Esophagus muscularis mucosa (tissue), 4 donors: ENCODE measurements around the gene GDF7.

Experiments
- EP300 ChIP-seq: sonication (generic); formaldehyde crosslinking; IDR thresholded peaks from one replicate; pipeline ENCODE4 v1.6.1; 2017; ENCODE audit warnings: antibody characterized with exemption
- POLR2A ChIP-seq: fragments of 450-650 bp; IDR thresholded peaks from one replicate; pipeline ENCODE4 v1.6.1; 2017; ENCODE audit warnings: antibody characterized with exemption, moderate library complexity, mild to moderate bottlenecking, low read depth
- POLR2AphosphoS5 ChIP-seq, 2 donors: sonication (generic); formaldehyde crosslinking; IDR thresholded peaks; one replicate each; pipeline ENCODE4 v1.6.1; 2017; ENCODE audit warnings: antibody characterized with exemption in 2 of 2
- TF ChIP-seq, protein P1 (sequence below), 3 experiments: fragments of 200-600 bp in 2 of 3; fragments of 450-650 bp in 1 of 3; sonication (generic) in 2 of 3; IDR thresholded peaks; one replicate each; pipeline ENCODE4 v1.5.1; 2017 to 2019; ENCODE audit warnings: antibody characterized with exemption in 3 of 3, mild to moderate bottlenecking in 2 of 3, moderate library complexity in 1 of 3

DNA sequence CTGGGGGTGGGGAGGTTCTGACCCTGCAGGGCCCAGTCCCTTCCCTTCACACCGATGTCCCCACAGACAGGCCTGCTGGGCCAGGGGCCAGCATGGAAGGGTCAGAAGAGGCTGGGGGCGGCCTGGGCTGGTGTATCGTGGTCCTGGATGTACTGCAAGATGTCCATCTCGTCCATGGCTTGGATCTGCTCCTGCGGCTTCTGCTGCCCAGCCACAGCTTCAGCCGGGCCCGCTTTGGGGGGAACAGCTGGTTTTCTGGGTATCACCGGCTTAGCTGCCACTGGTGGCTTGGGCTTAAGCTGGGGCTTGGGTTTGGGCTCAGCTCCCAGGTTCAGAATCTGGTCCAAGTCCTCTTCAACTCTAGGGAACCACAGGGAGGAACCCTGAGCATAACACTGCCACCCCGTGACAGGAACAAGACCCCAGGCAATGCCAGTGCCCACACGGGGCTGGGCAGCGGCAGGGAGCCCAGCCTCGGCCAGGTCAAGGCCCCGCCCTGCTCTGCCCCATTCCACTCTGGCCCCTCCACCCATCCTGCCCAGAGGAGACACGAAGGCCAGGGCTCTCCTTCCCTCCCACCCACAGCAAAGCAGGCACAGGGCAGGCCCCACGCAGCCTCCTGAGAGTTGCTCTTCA, 47.9 kb upstream of the GDF7 start:
- no peak for TF ChIP-seq POLR2AphosphoS5 (IDR thresholded peaks at IDR 0.05)
- TF ChIP-seq, protein P1, sequence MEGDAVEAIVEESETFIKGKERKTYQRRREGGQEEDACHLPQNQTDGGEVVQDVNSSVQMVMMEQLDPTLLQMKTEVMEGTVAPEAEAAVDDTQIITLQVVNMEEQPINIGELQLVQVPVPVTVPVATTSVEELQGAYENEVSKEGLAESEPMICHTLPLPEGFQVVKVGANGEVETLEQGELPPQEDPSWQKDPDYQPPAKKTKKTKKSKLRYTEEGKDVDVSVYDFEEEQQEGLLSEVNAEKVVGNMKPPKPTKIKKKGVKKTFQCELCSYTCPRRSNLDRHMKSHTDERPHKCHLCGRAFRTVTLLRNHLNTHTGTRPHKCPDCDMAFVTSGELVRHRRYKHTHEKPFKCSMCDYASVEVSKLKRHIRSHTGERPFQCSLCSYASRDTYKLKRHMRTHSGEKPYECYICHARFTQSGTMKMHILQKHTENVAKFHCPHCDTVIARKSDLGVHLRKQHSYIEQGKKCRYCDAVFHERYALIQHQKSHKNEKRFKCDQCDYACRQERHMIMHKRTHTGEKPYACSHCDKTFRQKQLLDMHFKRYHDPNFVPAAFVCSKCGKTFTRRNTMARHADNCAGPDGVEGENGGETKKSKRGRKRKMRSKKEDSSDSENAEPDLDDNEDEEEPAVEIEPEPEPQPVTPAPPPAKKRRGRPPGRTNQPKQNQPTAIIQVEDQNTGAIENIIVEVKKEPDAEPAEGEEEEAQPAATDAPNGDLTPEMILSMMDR (IDR thresholded peaks at IDR 0.05) = no peak
- no peak for TF ChIP-seq POLR2A
- no peak for TF ChIP-seq EP300
